A549 (cell line): ENCODE data around the gene EPHB6. TPM values are rescaled to one million over a fixed set of nuclear protein-coding genes. Genes with fewer than 3 reads are reported as not detected.

Experiments
- ATAC-seq, 2 experiments: fragments of 200-7000 bp in 1 of 2; fragments of >200 bp in 1 of 2; cut with Nextera tagmentation in 1 of 2; cut with Tn5 transposase in 1 of 2; 3 replicates each; pipeline versions ENCODE4 v1.8.0 to v1.9.1; 2018 to 2020; ENCODE audit warnings: mild to moderate bottlenecking in 1 of 2, moderate library complexity in 1 of 2
- CTCF ChIA-PET: fragments of 300-600 bp; sonication (Branson Sonifier 250); formaldehyde crosslinking; extraction: SDS; loops from one replicate; lab custom pipeline; 2021; ENCODE audit warnings: antibody characterized with exemption, inconsistent platforms; lab: Yijun Ruan, JAX
- POLR2A ChIA-PET: fragments of 350-600 bp; formaldehyde crosslinking; extraction: SDS; loops from one replicate; lab custom pipeline; 2021; ENCODE audit warnings: antibody characterized with exemption, inconsistent platforms; lab: Yijun Ruan, JAX
- DNase-seq, 2 experiments: peaks; one replicate each; pipeline versions ENCODE4 v3.0.0 to v3.0.0-alpha.2; 2011 to 2016; ENCODE audit warnings: low read depth in 1 of 2, low spot score in 1 of 2
- FAIRE-seq: peaks from 2 replicates; lab custom pipeline; 2011; peaks lifted over from hg19 to GRCh38; lab: Jason Lieb, UNC
- H3K27ac ChIP-seq, 2 experiments: fragments of >200 bp; sonication (Bioruptor Twin); formaldehyde crosslinking; 3 replicates each; pipeline ENCODE4 v1.5.1; 2016 to 2017
- H3K4me1 ChIP-seq: fragments of >200 bp; sonication (Bioruptor Twin); formaldehyde crosslinking; 3 replicates; pipeline ENCODE4 v1.6.1; 2016
- H3K4me2 ChIP-seq: fragments of >200 bp; sonication (Bioruptor Twin); formaldehyde crosslinking; 3 replicates; pipeline ENCODE4 v1.6.1; 2016
- H3K4me3 ChIP-seq: fragments of >200 bp; sonication (Bioruptor Twin); formaldehyde crosslinking; 3 replicates; pipeline ENCODE4 v1.5.1; 2016
- H3K9me3 ChIP-seq: fragments of >200 bp; sonication (Bioruptor Twin); formaldehyde crosslinking; 3 replicates; pipeline ENCODE4 v1.6.1; 2016
- ATOH8 ChIP-seq: fragments of 250-450 bp; sonication (Bioruptor Pico); IDR thresholded peaks from 2 replicates; pipeline ENCODE4 v1.5.0; 2020; ENCODE audit warnings: low read depth, mild to moderate bottlenecking, moderate library complexity
- CTCF ChIP-seq: fragments of >200 bp; sonication (Bioruptor Twin); formaldehyde crosslinking; IDR thresholded peaks from 3 replicates; pipeline ENCODE4 v1.5.1; 2016
- E2F6 ChIP-seq: IDR thresholded peaks from 2 replicates; pipeline ENCODE4 v1.6.1; 2012; ENCODE audit warnings: low read depth, borderline replicate concordance
- EHF ChIP-seq: fragments of 250-450 bp; sonication (Bioruptor Pico); IDR thresholded peaks from 2 replicates; pipeline ENCODE4 v1.5.0; 2020; ENCODE audit warnings: mild to moderate bottlenecking
- EHMT2 ChIP-seq: fragments of 200-600 bp; sonication (generic); IDR thresholded peaks from 2 replicates; pipeline ENCODE4 v1.6.1; 2016; ENCODE audit warnings: antibody characterized with exemption, low read depth, mild to moderate bottlenecking, moderate library complexity
- ELK1 ChIP-seq: fragments of 150-350 bp; IDR thresholded peaks from 2 replicates; pipeline ENCODE4 v1.6.1; 2014; ENCODE audit warnings: low read depth, mild to moderate bottlenecking, low read length
- EP300 ChIP-seq, 2 experiments: fragments of >200 bp; sonication (Bioruptor Twin); formaldehyde crosslinking; IDR thresholded peaks; 2 replicates in 1 of 2; 3 replicates in 1 of 2; pipeline ENCODE4 v1.6.1; 2016 to 2017
- ESRRA ChIP-seq: fragments of 150-350 bp; IDR thresholded peaks from 2 replicates; pipeline ENCODE4 v1.6.1; 2014; ENCODE audit warnings: mild to moderate bottlenecking, low read length, borderline replicate concordance
- FOXS1 ChIP-seq: fragments of 250-450 bp; sonication (Bioruptor Pico); IDR thresholded peaks from 2 replicates; pipeline ENCODE4 v1.5.0; 2020; ENCODE audit warnings: mild to moderate bottlenecking, moderate library complexity
- HOXA7 ChIP-seq: fragments of 250-450 bp; sonication (Bioruptor Pico); IDR thresholded peaks from 2 replicates; pipeline ENCODE4 v1.5.0; 2020; ENCODE audit warnings: mild to moderate bottlenecking, moderate library complexity
- HOXB5 ChIP-seq: fragments of 250-450 bp; sonication (Bioruptor Pico); IDR thresholded peaks from 2 replicates; pipeline ENCODE4 v1.5.0; 2020; ENCODE audit warnings: mild to moderate bottlenecking, moderate library complexity
- MAFK ChIP-seq: fragments of 450-650 bp; IDR thresholded peaks from 2 replicates; pipeline ENCODE4 v1.6.1; 2014; ENCODE audit not compliant: partially characterized antibody
- NPAS2 ChIP-seq: fragments of 250-450 bp; sonication (Bioruptor Pico); IDR thresholded peaks from 2 replicates; pipeline ENCODE4 v1.8.0; 2022; ENCODE audit warnings: mild to moderate bottlenecking, moderate library complexity, borderline replicate concordance
- POLR2AphosphoS2 ChIP-seq: conservative IDR thresholded peaks from 2 replicates; pipeline ENCODE4 v1.6.1; 2012; ENCODE audit warnings: low read length, improper control_type of control experiment, inconsistent platforms
- RAD21 ChIP-seq, 2 experiments: fragments of >200 bp in 1 of 2; sonication (Bioruptor Twin) in 1 of 2; formaldehyde crosslinking in 1 of 2; IDR thresholded peaks in 1 of 2; conservative IDR thresholded peaks in 1 of 2; 2 replicates in 1 of 2; 3 replicates in 1 of 2; pipeline ENCODE4 v1.6.1; 2012 to 2018; ENCODE audit warnings: inconsistent platforms in 1 of 2
- RARB ChIP-seq: fragments of 250-450 bp; sonication (Bioruptor Pico); IDR thresholded peaks from 2 replicates; pipeline ENCODE4 v1.8.0; 2021; ENCODE audit warnings: mild to moderate bottlenecking, moderate library complexity
- RCOR1 ChIP-seq: fragments of 150-350 bp; IDR thresholded peaks from 2 replicates; pipeline ENCODE4 v1.6.1; 2014; ENCODE audit warnings: antibody characterized with exemption, low read length, low read depth
- SMC3 ChIP-seq: fragments of >200 bp; sonication (Bioruptor Twin); formaldehyde crosslinking; IDR thresholded peaks from 3 replicates; pipeline ENCODE4 v1.6.1; 2018; ENCODE audit warnings: inconsistent platforms
- TFCP2L1 ChIP-seq: fragments of 250-450 bp; sonication (Bioruptor Pico); IDR thresholded peaks from 2 replicates; pipeline ENCODE4 v1.5.0; 2021; ENCODE audit warnings: mild to moderate bottlenecking
- TP53 ChIP-seq: fragments of 250-450 bp; sonication (Bioruptor Pico); IDR thresholded peaks from 2 replicates; pipeline ENCODE4 v1.5.0; 2021; ENCODE audit warnings: mild to moderate bottlenecking, moderate library complexity
- ZSCAN20 ChIP-seq: fragments of 250-450 bp; sonication (Bioruptor Pico); IDR thresholded peaks from 2 replicates; pipeline ENCODE4 v1.8.0; 2022; ENCODE audit warnings: mild to moderate bottlenecking, moderate library complexity
- WGBS: methylation state at CpG from one replicate; pipeline ENCODE4 v1.1.6; 2017; ENCODE audit errors: missing lambda C conversion rate; 5-methylcytosine and 5-hydroxymethylcytosine counted together
- polyA plus RNA-seq, 4 experiments: library from polyadenylated mRNA; depleted of rRNA in 3 of 4; stranded (reverse); fragments of >200 nt; fragmentation: RNase III in 1 of 4; extraction: RNeasy Plus Mini Kit Qiagen cat#74134 plus additional on column Dnase treatment in 1 of 4; gene quantifications; 2 replicates in 3 of 4; 3 replicates in 1 of 4; pipeline ENCODE4 v1.2.3, GENCODE V29; 2011 to 2017

Gene EPHB6
- polyA plus RNA-seq, 2 of the 4 experiments (the other 2 are of a cell fraction): 0.26 to 0.37 TPM

- DNase-seq (no peak), ATAC-seq (no peak), FAIRE-seq (no peak)
- no peak overlapping the region for H3K27ac ChIP-seq
- CTCF ChIA-PET: interaction anchor here (0.7 to 1.3 kb wide), 4 partner anchors 13 to 336 kb away, joined by 3 to 5 read pairs (median 4); no protein-coding TSS in a partner anchor
- no peaks in the 10 kb centered on the region for H3K4me1 ChIP-seq
- no peak overlapping the region for H3K4me3 ChIP-seq
- 8% methylated on average over 5 of the region's 5 CpGs for WGBS
- POLR2A ChIA-PET: no interaction called here
- TF ChIP-seq RCOR1: no peak
- TF ChIP-seq MAFK: peak; percentile 70
- no peak for TF ChIP-seq ELK1
- no peak for TF ChIP-seq E2F6
- no peak for TF ChIP-seq POLR2AphosphoS2
- no peak for TF ChIP-seq SMC3
- no peak overlapping the region for H3K4me2 ChIP-seq
- no peaks in the 10 kb centered on the region for H3K9me3 ChIP-seq
Observed at GRCh38 chr7:142879060-142879459, 24.2 kb downstream of the EPHB6 start.

- Histone ChIP-seq H3K4me2 (no peak overlapping the region), H3K27ac (no peak overlapping the region), H3K4me1 (no peaks in the 10 kb centered on the region), H3K4me3 (no peak overlapping the region), H3K9me3 (no peaks in the 10 kb centered on the region)
- 11% methylated on average over 6 of the region's 8 CpGs for WGBS
- ATAC-seq: peak in 1 of 2 experiments; percentile 78; a peak in 3 of 6 replicates
- POLR2A ChIA-PET: no interaction called here
- FAIRE-seq: no peak
- peak; percentile 35 for TF ChIP-seq CTCF
- TF ChIP-seq TFCP2L1: no peak
- TF ChIP-seq RAD21 (conservative IDR thresholded peaks at IDR 0.05 in 1 of 2, IDR thresholded peaks at IDR 0.05 in 1 of 2): peak; percentile 19 to 32; a peak in 2 of 5 replicates
- CTCF ChIA-PET: interaction anchor here (0.8 to 1.7 kb wide), 4 partner anchors 8 to 52 kb away, joined by 3 to 5 read pairs (median 4); no protein-coding TSS in a partner anchor
- DNase-seq: peak; percentile 29 to 56
Observed at GRCh38 chr7:142880876-142881505, 26.1 kb downstream of the EPHB6 start.

GRCh38 chr7:142881586-142882337, 26.9 kb downstream of the EPHB6 start:
- Histone ChIP-seq H3K4me3 (no peak overlapping the region), H3K27ac (no peak overlapping the region), H3K9me3 (no peaks in the 10 kb centered on the region), H3K4me1 (no peaks in the 10 kb centered on the region), H3K4me2 (no peak overlapping the region)
- CTCF ChIA-PET: interaction anchor here (0.8 to 1.9 kb wide), 5 partner anchors 9 to 38 kb away, joined by 3 to 12 read pairs (median 4); no protein-coding TSS in a partner anchor
- WGBS: 26% methylated on average over 9 of the region's 9 CpGs
- no peak for DNase-seq
- no peak for FAIRE-seq
- POLR2A ChIA-PET: no interaction called here
- no peak for ATAC-seq
- TF ChIP-seq ELK1 (no peak), RARB (CRISPR knock-in tag) (no peak), CTCF (no peak), EHMT2 (no peak), HOXA7 (CRISPR knock-in tag) (no peak), MAFK (no peak), EHF (no peak), ZSCAN20 (CRISPR knock-in tag) (no peak), ATOH8 (CRISPR knock-in tag) (no peak), RAD21 (conservative IDR thresholded peaks at IDR 0.05 in 1 of 2, IDR thresholded peaks at IDR 0.05 in 1 of 2) (no peak), EP300 (IDR thresholded peaks at IDR 0.05) (no peak), NPAS2 (CRISPR knock-in tag) (no peak), FOXS1 (no peak), TP53 (CRISPR knock-in tag) (no peak), HOXB5 (no peak), ESRRA (no peak)
